GM21825 (cell line): Measurements from ENCODE around the gene UBE2S.
"Not testable (repeated sequence)": the region's sequence is repeated elsewhere in the genome, so short reads cannot be mapped to it uniquely, and the experiment has no call there.

Experiments used
- ATAC-seq: cut with Tn5 transposase; IDR thresholded peaks from one replicate; pipeline ENCODE4 v1.9.1; 2021; ENCODE audit warnings: mild to moderate bottlenecking, moderate library complexity; ENCODE audit not compliant: unreplicated experiment

Gene UBE2S

GRCh38 chr19:55407550-55407799, at the start of gene UBE2S:
TSS of gene UBE2S (minus strand) at chr19:55407788. CDS start at chr19:55407589, 199 bp downstream.
- not testable (repeated sequence) for ATAC-seq

- ATAC-seq = no peak
Measured at GRCh38 chr19:55456347-55456746, 48.8 kb upstream of the UBE2S start.

- ATAC-seq = no peak
Measured at GRCh38 chr19:55455576-55456235, 48.1 kb upstream of the UBE2S start.

GRCh38 chr19:55454787-55455243, 47.2 kb upstream of the UBE2S start:
- ATAC-seq = no peak

GRCh38 chr19:55453511-55454260, 46.1 kb upstream of the UBE2S start:
- ATAC-seq = no peak

GRCh38 chr19:55452749-55453346, 45.3 kb upstream of the UBE2S start:
- no peak for ATAC-seq

GRCh38 chr19:55451965-55452748, 44.6 kb upstream of the UBE2S start:
- ATAC-seq = no peak

- ATAC-seq = no peak
Measured at GRCh38 chr19:55451163-55451964, 43.8 kb upstream of the UBE2S start.

GRCh38 chr19:55449469-55449868, 41.9 kb upstream of the UBE2S start:
- no peak for ATAC-seq

- ATAC-seq = not testable (repeated sequence)
Measured at GRCh38 chr19:55448175-55448490, 40.5 kb upstream of the UBE2S start.

- ATAC-seq = no peak
Measured at GRCh38 chr19:55447421-55448174, 40.0 kb upstream of the UBE2S start.

- no peak for ATAC-seq
Measured at GRCh38 chr19:55446060-55446459, 38.5 kb upstream of the UBE2S start.

GRCh38 chr19:55444646-55445045, 37.1 kb upstream of the UBE2S start:
- ATAC-seq = no peak

- ATAC-seq = no peak
Measured at GRCh38 chr19:55443824-55444480, 36.4 kb upstream of the UBE2S start.

GRCh38 chr19:55443045-55443823, 35.6 kb upstream of the UBE2S start, which contains the start of gene SHISA7:
TSS of gene SHISA7 (minus strand) at chr19:55443300. CDS start at chr19:55442863, 437 bp downstream.
- no peak for ATAC-seq

GRCh38 chr19:55442372-55442961, 34.9 kb upstream of the UBE2S start:
- ATAC-seq = no peak

GRCh38 chr19:55441692-55442321, 34.2 kb upstream of the UBE2S start:
- ATAC-seq = no peak

- ATAC-seq = no peak
Measured at GRCh38 chr19:55441319-55441691, 33.7 kb upstream of the UBE2S start.
